Endothelial cell of hepatic sinusoid (primary cell): Measurements from ENCODE around the gene PNPLA8.
"Not testable (repeated sequence)": the region's sequence is repeated elsewhere in the genome, so short reads cannot be mapped to it uniquely, and the experiment has no call there.

Experiments
- in situ Hi-C: cut with HindIII; loops from 2 replicates; pipeline ENCODE4 v1.10.0; 2017; ENCODE audit warnings: low sequenced_read_pairs

Gene PNPLA8

DNA sequence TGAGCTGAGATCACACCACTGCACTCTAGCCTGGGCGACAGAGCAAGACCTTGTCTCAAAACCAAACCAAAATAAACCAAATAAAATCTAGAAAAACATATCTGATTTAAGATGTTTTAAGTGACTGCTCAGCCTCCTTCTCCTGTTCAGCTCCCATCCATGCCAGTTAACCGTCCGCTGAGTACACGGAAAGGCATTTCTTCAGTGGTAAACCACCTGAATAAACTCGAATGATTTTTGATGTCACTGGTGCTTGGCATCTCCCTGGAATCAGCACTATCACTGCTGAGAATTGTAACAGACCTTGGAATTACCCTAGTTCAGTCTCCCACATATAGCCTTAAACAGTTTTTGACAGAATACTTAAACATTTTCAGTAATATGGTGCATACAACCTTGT is 45.6 kb downstream of the PNPLA8 start:
- in situ Hi-C loops: no loop called here

DNA sequence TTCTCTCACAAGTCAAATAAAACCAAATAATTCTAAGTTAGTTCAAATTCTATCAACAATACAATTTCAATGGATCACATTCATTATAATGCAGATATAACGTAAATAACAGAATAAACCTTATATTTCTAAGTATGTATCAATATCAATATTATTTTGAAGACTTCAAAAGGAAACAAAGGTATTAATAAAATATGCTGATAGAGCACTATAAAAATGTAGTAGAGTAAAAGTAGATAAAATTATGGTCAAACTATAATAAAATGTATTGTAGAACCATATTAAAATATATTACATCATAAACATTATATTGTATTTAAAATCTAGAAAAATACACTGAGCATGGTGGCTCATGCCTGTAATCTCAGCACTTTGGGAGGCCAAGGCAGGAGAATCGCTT is 46.2 kb downstream of the PNPLA8 start:
- in situ Hi-C loops: no loop called here

DNA sequence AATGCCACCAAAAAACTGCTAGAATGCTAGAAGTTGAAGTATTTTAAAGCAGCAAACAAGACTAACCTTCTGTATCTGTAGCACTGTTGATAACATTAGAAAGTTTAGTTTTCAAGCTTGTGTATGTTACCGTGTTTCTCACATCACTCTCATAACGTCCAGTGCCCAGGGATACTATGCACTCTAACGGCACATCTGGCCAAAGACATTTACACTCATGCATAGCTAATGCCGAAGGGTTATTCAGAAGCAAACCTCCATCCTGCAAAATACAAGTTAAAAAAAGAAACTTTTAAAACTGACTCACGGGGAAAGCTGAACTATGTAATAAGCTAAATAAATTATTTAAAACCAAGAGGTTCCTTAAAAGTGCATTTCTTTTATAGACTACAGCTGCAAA is 46.8 kb downstream of the PNPLA8 start:
- in situ Hi-C loops: no loop called here

DNA sequence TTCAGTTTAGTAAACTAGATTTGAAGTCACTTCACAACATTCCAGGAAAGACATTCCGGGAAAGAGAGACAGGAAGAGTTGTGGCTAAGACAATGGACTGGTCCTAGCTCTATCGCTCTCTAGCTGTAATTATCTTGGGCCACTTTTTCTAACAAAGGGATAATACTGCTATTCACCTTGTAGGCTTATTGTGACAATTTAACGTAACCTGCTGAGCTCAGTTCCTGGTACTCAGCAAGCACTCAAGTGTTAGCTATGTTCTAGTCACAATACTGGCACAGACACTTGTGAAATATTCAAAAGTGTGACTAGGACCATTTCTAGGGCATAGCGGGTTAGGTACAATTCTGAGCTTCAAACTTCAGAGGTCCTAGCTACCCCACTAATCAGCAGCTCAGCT is 57.7 kb downstream of the PNPLA8 start:
- in situ Hi-C loops: no loop called here

DNA sequence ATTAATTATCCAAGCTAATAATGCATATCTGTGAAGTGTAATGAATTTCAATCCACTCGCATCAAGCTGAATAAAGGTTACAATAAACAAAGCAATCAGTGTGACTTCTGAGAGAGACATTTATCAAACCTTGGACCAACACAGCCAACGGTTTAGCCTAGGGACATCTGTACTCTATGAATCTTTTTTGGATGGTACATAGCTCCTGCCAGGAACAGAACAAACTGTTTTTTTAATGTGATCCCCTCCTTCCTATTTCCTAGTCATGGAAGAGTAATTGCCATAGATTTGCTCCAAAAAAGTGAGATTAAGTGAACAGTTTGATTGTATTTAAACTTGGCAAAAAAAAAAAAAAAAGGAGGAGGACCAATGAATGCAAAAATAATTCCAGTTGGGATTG is 58.5 kb downstream of the PNPLA8 start:
- in situ Hi-C loops: no loop called here

DNA sequence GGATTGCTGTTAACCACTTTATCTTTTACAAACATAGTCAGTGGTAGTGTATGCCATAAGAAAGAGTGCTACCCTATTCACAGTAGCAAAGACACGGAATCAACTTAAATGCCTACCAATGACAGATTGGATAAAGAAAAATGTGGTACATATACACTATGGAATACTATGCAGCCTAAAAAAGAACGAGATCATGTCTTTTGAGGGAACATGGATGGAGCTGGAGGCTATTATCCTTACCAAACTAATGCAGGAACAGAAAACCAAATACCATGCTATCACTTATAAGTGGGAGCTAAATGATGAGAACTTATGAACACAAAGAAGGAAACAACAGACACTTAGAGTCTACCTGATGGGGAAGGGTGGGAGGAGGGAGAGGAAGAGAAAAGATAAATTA is 59.6 kb downstream of the PNPLA8 start:
- in situ Hi-C loops: not testable (repeated sequence)

DNA sequence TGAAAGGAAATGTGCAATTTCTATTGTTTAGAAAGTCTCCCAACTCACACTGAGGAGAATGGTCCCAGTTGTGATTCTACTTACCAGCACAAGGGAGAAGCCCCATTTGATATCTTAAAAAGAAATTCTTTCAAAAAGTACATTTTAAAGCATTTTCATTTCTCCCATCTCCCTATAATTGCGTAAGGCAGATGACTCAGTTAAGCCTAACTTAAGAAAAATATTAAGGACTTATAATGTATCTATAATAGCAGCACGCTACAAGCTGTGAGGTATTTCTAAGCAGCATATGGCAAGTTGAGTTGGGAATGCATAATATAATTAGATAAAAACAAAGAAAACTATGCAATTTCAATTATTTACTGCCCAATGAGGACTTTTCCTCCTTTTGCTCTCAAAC is 61.2 kb downstream of the PNPLA8 start:
- in situ Hi-C loops: no loop called here

DNA sequence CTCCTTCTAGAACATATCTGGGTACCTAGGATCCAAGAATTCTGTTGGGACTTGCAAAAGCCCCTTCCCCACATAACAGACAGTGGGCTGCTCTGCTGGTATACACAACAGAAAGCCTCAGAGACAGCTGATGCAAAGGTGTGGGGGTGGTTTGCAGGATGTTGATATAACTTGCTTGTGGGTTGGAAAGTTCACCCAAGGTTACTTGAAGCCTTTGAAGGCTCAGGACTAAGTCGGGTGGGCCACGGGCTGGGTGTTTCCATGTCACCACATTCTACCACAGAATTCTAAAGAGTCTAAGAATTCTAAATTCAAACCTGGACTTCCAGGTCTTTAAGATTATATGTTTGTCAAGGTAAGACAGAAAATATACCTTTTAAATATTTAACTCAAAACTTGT is 62.3 kb downstream of the PNPLA8 start:
- in situ Hi-C loops: no loop called here

DNA sequence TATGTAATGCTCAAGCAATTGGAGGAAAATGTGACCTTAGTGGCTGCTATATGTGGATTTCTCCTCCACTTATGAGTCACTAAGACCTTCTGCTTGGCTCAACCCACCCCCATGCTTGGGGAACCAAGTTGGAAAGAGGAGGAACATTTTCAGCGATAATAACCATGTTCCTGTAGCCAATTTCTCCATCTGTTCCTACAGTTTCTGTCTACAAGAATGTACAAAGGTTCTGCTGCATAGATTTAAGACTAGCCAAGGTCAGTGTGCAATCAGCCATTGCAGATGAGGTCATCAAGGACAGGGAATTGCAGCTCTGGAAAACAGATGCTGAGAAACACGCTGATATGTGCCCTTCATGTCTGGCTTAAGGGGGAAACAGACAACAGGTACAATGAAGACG is 64.1 kb downstream of the PNPLA8 start:
- in situ Hi-C loops: no loop called here

DNA sequence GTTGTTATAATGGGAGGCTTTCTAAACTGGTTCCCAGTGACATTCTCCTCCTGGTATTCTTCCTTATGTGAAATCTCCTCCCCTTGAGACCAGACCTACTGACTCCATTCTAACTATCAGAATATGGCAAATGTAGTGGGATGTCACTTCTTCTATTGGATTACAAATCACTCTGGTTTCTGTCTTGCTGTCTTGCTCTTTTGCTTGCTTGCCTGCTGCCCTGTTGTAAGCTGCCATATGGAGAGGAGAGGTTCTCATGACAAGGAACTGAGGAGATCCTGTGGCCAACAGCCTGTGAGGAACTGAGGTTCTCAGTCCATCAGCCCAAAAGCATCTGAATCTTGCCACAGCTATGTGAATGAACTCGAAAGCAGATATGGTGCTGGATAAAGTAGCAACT is 65.0 kb downstream of the PNPLA8 start:
- in situ Hi-C loops: no loop called here

DNA sequence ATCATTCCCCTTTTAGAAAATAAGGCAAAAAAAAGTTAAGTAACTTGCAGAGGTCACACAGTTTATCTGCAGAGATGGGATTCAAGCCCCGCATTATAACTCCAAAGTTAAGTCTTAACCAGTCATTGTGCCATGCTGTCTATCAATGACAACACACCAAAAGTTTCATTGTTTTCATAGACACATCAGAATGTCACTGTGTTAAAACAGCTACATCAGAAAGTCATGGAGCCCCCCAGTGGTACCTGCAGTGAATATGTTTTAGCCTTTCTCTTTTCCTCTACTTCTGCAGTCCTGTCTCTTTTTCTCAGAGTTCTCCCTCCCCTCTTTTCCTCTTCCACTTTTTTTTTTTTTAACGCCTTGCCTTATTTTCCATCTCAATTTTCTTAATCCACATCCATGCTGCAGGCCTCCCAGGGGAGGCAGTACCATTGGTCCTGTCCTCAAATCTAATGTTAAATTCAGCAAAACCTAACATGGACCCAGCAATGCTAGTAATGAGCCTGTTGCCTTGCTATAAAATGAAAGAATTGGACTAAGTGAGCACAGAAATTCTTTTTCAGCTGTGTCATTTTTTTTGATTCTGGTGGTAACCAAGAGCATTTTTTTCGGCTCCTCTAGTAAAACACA is 65.9 kb downstream of the PNPLA8 start:
- in situ Hi-C loops: no loop called here

DNA sequence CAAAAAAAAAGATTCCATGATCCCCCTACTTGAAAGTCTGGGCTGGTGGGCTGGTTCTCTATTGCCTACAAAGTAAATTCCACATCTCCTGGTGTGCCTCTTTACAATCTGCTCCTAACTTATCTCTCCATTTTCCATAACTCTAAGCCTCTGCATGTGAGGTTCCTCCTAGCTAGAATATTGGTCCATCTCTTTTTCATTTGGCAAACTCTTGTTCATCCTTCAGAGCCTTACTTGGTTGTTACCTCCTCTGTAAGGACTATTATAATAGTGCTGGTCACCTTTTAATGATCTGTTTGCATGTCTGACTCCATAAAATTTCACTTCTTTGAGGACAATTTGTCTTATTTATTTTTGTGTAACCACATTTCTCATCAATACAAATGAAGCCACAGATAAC is 68.1 kb downstream of the PNPLA8 start:
- in situ Hi-C loops: no loop called here

DNA sequence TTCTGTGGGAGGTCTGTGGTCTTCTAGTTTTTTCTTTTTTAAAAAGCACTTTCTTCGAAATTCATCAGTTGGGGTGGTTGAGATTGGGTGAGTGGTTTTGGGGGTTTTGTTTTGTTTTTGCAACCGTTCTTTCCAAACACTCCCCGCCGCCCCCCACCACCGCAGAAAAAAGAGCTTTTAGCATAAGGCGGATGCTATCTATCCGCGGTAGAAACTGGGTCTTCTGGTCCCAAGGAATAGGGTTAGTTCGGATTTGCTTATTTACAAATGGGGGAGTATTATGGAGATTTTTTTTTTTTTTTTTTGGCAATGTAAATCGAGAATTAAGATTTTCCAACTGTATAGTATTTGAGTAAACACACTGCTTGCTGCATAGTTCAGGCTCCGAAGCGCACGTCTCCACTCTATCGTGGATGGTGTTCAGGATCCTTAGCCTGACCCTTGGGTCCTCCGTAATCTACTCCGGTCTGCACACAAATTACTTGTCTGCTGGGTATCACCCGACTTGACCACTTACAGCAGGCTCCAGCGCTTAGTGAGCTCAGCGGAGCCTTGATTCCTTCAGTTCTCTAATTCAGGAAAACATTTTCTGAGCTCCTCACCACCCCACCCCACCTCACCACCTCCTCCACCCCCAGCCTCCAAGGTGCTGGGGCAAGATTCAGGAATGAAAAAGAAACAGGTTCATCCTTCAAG is 68.9 kb downstream of the PNPLA8 start:
- in situ Hi-C loops: no loop called here

DNA sequence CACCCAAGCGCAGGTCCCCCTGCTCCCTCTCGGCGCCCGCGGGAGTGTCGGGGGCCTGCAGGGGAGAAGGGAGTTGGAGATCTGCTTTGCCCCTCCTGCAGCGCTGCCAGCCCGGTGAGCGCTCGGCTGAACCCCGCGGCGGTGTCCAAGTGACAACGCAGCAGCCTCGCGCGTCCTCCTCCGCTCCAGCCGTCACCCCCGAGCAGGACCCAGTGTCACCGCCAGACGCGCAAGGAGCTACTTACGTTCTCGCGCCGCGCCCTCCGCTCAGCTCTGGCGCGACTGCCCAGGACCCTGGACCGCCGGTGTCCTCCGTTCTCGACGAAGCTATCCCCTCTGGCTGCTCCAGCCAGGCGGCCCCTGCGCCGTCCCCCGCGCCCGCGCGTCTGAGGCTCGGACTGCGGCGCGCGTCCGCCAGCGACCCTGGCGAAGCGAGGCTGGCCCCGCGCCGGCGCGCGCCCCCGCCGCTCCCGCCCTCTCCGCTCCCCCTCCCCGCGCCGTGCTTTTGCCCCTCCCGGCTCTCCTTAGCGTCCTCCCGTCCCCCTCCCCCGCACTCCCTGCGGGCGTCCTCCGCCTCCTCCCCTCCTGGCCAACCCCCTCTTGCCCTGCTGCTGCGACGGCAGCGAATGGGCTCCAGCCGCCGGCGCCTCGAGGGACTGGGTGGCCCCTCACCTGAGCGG is 69.8 kb downstream of the PNPLA8 start, which contains the start of gene NRCAM:
NRCAM (minus strand) TSS at position 439 of the 680 bp plus-strand sequence. CDS start 216,372 bp downstream, outside the sequence.
- in situ Hi-C loops: no loop called here

DNA sequence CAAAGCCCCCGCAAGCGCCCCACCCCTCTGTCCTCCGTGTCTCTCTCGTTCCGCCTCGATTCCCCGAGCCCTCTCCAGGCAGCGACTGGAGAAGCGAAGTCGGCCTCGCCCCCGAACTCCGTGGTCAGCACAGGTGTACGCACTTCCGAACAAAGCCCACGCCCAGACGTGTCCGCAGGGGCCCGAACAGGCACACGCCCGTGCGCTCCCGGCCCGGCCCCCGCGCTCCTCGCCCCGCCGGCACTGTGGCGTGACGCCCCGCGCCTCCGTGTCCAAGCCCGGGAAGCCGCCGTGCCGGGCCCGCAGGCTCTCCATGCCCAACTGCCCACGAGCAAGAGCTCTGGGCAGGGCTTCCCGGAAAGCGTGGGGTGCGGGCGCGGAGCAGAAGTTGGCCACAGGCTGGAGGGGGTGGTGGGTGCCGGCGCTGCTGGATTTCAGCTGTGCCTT is 70.4 kb downstream of the PNPLA8 start:
- in situ Hi-C loops: no loop called here

DNA sequence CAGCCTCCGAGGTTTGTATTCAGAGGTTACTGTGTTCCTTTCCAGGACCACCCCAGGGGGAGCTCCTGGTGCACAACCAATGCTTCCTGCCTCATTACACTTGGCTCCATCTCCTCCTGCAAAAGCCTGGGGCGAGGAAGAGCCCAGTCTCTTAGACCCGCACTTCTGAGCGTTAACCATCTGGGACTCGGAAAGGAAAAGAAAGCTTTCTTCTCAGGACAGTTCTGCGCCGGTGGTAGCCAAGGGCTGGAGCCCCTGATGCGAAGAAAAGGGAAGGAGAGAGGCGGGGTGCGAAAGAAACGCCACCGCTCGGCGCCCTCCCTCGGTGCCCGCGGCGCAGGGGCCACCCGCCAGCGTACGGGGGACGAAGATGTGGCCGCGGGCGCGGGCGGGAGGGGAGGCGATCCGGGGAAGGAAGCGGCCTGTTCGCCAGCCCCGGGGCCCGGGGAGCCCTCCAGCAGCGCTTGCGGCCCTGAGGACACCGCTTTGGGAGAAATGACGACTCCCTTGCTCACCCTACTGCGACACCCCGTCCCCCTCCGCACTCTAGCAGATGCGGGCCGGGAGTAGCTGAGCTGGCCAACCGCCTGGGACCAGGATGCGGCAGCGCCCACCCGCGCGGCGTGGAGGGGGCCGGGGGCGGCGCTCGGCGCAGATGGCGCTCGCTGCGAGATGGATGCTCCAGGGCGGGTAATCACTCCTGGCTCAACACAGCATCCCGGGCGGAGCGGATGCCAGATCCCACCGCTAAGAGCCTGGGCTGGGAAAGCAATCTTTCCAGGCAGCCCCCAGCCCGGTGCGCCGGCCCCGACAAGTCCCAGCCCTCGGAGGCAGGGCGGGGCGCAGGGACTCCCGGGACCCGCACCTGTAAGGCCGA is 71.0 kb downstream of the PNPLA8 start:
- in situ Hi-C loops: loop anchor here (5.0 kb wide), 1 partner anchor 92 kb away; no protein-coding TSS in a partner anchor

DNA sequence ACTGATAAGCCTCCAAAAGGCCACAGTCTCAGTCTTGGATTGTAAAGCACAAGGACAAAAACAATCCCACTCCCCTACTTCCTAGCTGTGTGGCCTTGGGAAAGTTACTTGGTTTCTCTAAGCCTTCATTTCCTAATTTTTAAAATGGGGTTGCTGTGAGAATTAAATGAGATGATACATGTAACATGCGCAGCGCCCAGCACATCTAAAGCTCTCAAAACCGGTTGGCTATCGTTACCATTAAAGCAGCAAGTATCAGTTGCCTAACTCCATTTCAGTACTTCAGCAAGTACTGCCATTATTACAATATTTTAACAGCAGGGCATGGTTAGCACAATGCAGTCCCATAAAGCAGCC is 71.6 kb downstream of the PNPLA8 start:
- in situ Hi-C loops: loop anchor here (5.0 kb wide), 1 partner anchor 93 kb away; no protein-coding TSS in a partner anchor

DNA sequence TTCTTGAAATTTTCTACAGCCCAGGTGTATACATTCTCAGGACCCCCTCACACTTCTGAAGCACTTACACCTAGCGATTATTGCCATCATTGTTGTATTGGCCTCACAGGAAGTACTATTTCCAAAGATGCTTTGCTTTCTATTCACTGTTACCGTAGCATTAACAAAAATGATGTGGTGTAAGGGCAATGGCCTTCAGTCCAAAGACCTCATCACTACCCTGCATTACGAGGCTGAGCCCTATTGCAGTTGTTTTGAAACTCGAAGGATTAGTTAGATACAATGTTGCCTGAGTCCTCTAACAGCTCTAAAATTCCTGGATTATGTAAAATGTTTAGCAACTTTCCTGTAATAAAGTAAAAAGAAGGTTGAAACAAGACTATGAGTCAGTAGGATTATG is 72.6 kb downstream of the PNPLA8 start:
- in situ Hi-C loops: loop anchor here (5.0 kb wide), 1 partner anchor 94 kb away; no protein-coding TSS in a partner anchor

DNA sequence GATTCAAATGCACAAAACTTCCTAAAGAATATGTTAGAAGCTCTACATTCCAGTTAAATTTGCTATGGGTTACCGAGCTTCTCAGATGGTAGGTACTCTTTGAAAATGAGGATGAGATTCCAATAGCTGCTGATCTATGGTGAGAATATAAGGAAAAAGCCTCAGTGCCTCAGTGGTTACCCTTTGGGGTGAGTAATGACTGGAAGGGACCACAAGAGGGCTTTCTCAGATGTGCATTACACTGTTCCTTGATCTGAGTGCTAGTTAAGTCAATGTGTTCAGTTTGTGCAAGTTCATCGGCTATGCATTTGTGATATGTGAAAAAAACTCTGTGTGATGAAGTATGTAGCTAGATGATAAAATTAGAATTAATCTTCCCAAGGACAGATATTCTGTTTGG is 73.2 kb downstream of the PNPLA8 start:
- in situ Hi-C loops: loop anchor here (5.0 kb wide), 1 partner anchor 95 kb away; no protein-coding TSS in a partner anchor

DNA sequence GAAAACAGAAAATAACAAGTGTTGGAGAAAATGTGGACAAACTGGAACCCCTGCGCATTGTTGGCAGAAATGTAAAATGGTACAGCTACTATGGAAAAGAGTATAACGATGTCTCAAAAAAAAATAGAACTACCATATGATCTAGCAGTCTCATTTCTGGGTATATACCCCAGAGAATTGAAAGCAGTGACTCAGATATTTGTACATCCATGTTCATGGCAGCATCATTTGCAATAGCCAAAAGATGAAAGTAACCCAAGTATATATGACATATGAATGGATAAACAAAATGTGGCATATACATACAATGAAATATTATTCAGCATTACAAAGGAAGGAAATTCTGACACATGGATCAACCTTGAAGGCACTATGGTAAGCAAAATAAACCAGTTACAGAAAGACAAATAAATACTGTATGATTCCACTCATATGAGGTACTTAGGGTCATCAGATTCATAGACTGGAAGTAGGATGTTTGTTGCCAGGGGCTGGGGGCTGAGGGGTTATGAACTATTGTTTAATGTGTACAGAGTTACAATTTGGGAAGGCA is 74.6 kb downstream of the PNPLA8 start:
- in situ Hi-C loops: loop anchor here (5.0 kb wide), 1 partner anchor 96 kb away; no protein-coding TSS in a partner anchor
